ENCODE data around the gene MAGI2. TPM values are rescaled to one million over a fixed set of nuclear protein-coding genes. Genes with fewer than 3 reads are reported as not detected.

Gene MAGI2
- total and polyA plus RNA-seq, 2 experiments from 2014 or later = 10.4 to 26.4 TPM

GRCh38 chr7:79386688-79387422, 66.6 kb downstream of the MAGI2 start (continued):
- TF ChIP-seq ZNF114 (CRISPR knock-in tag; IDR thresholded peaks at IDR 0.05) = no peak
- no peak for TF ChIP-seq JUNB (IDR thresholded peaks at IDR 0.05; ENCODE audit: unreplicated experiment)
- no peak for TF ChIP-seq EZH2phosphoT487 (IDR thresholded peaks at IDR 0.05; ENCODE audit: unreplicated experiment)
- no peak for TF ChIP-seq CTCF (conservative IDR thresholded peaks at IDR 0.05; ENCODE audit: low read depth in 2 of 2)
- TF ChIP-seq ZNF331 (CRISPR knock-in tag; IDR thresholded peaks at IDR 0.05; ENCODE audit: low read depth) = no peak
- TF ChIP-seq CREB1 (CRISPR knock-in tag; IDR thresholded peaks at IDR 0.05; ENCODE audit: low read depth) = no peak
- no peak for TF ChIP-seq STAT1 (IDR thresholded peaks at IDR 0.05; ENCODE audit: unreplicated experiment)
- no peak for TF ChIP-seq POLR2AphosphoS5 (IDR thresholded peaks at IDR 0.05; ENCODE audit: low read depth)

GRCh38 chr7:79381921-79382320, 71.5 kb downstream of the MAGI2 start:
- Mint-ChIP-seq H3K36me3 (ENCODE audit: low read depth) (no peaks in the 10 kb centered on the region), H3K27ac (no peak overlapping the region), H3K27me3 (ENCODE audit: insufficient read depth, low read depth, poor library complexity) (no peaks in the 10 kb centered on the region), H3K4me3 (no peak overlapping the region), H3K9me3 (no peaks in the 10 kb centered on the region), H3K4me1 (no peaks in the 10 kb centered on the region)
- no peaks in the 10 kb centered on the region for H3K79me2 ChIP-seq (replicated peaks; ENCODE audit: insufficient read depth)
- H2AFZ ChIP-seq = no peak overlapping the region
- no peaks in the 10 kb centered on the region for H3K4me1 ChIP-seq (ENCODE audit: insufficient read depth)
- H3K4me2 ChIP-seq = no peak overlapping the region
- H3K27me3 ChIP-seq (ENCODE audit: insufficient read depth) = no peaks in the 10 kb centered on the region
- TF ChIP-seq EZH2phosphoT487 (IDR thresholded peaks at IDR 0.05; ENCODE audit: unreplicated experiment) (no peak), CTCF (conservative IDR thresholded peaks at IDR 0.05; ENCODE audit: low read depth in 2 of 2) (no peak), ETS1 (IDR thresholded peaks at IDR 0.05) (no peak), JUNB (IDR thresholded peaks at IDR 0.05; ENCODE audit: unreplicated experiment) (no peak)
- no peaks in the 10 kb centered on the region for H3K36me3 ChIP-seq (ENCODE audit: insufficient read depth)
- no peak overlapping the region for H3K4me3 ChIP-seq
- ATAC-seq (no peak), DNase-seq (ENCODE audit: low spot score) (no peak)
- H3K27ac ChIP-seq (ENCODE audit: low read depth) = no peak overlapping the region
- H3K9me2 ChIP-seq (ENCODE audit: insufficient read depth) = no peaks in the 10 kb centered on the region
- no peaks in the 10 kb centered on the region for H3F3A ChIP-seq (replicated peaks; ENCODE audit: low read depth)
- H4K20me1 ChIP-seq (replicated peaks; ENCODE audit: insufficient read depth) = no peaks in the 10 kb centered on the region
